Keratinocyte (primary cell): ENCODE measurements around the gene METTL22.

ENCODE experiments used
- EZH2 ChIP-seq: IDR thresholded peaks from one replicate; pipeline ENCODE4 v1.6.1; 2012; ENCODE audit warnings: inconsistent platforms, mild to moderate bottlenecking, low read length, moderate library complexity
- TF ChIP-seq, protein P1 (sequence below), 3 experiments: IDR thresholded peaks in 1 of 3; conservative IDR thresholded peaks in 1 of 3; optimal IDR thresholded peaks in 1 of 3; 2 replicates in 2 of 3; 3 replicates in 1 of 3; pipeline versions ENCODE3 to v1.5.1; 2011; ENCODE audit warnings: low read length in 3 of 3, mild to moderate bottlenecking in 3 of 3, moderate library complexity in 2 of 3, control low read depth in 1 of 3, inconsistent platforms in 1 of 3; ENCODE audit not compliant: insufficient read depth in 2 of 3; ENCODE audit errors: extremely low read depth in 1 of 3

DNA sequence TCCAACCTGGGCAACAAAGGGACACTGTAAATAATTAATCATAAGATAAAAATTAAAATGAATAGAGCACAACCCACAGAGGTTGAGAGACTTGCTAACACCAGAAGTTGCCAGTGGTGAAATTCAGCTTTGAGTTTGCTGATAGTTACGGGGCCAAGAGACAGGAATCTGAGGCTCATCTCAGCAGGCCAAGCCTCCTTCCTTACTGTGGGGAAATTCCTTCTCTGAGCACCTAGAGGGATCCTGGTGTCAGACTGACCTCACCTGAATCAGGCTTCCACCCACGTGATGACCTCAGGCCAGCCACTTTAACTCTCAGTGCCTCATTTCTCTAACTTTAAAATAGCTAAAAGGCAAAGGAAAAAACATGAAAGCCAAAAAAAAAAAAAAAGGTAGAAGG lies 57.7 kb downstream of the METTL22 start:
- TF ChIP-seq, protein P1, sequence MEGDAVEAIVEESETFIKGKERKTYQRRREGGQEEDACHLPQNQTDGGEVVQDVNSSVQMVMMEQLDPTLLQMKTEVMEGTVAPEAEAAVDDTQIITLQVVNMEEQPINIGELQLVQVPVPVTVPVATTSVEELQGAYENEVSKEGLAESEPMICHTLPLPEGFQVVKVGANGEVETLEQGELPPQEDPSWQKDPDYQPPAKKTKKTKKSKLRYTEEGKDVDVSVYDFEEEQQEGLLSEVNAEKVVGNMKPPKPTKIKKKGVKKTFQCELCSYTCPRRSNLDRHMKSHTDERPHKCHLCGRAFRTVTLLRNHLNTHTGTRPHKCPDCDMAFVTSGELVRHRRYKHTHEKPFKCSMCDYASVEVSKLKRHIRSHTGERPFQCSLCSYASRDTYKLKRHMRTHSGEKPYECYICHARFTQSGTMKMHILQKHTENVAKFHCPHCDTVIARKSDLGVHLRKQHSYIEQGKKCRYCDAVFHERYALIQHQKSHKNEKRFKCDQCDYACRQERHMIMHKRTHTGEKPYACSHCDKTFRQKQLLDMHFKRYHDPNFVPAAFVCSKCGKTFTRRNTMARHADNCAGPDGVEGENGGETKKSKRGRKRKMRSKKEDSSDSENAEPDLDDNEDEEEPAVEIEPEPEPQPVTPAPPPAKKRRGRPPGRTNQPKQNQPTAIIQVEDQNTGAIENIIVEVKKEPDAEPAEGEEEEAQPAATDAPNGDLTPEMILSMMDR (optimal IDR thresholded peaks at IDR 0.05 in 1 of 3, IDR thresholded peaks at IDR 0.05 in 1 of 3, conservative IDR thresholded peaks at IDR 0.05 in 1 of 3; ENCODE audit: extremely low read depth in 1 of 3, insufficient read depth in 2 of 3, low read length in 3 of 3), result no peak
- no peak for TF ChIP-seq EZH2
